Thoracic aorta (tissue), 2 donors: ENCODE data around the gene ABCC9. TPM values are rescaled to one million over a fixed set of nuclear protein-coding genes. Genes with fewer than 3 reads are reported as not detected.
"Not testable (repeated sequence)": the region's sequence is repeated elsewhere in the genome, so short reads cannot be mapped to it uniquely, and the experiment has no call there.

ENCODE experiments used
- ATAC-seq: fragments of 150-250 bp; one replicate; pipeline ENCODE4 v1.8.0; 2017; ENCODE audit warnings: low read depth; ENCODE audit not compliant: insufficient number of reproducible peaks, low FRiP score
- DNase-seq: peaks from one replicate; pipeline ENCODE4 v3.0.0-alpha.2; 2020; ENCODE audit warnings: low spot score
- H3K27ac ChIP-seq, 2 donors: fragments of 200-600 bp; sonication (generic); 1 replicate in 1 of 2; 2 replicates in 1 of 2; pipeline ENCODE4 v1.5.1; 2016; ENCODE audit warnings: mild to moderate bottlenecking in 2 of 2, moderate library complexity in 2 of 2
- H3K27me3 ChIP-seq: fragments of 200-600 bp; sonication (generic); replicated peaks from 2 replicates; pipeline ENCODE4 v1.6.0; 2016; ENCODE audit warnings: mild to moderate bottlenecking; ENCODE audit not compliant: insufficient read depth
- H3K36me3 ChIP-seq: fragments of 200-600 bp; sonication (generic); one replicate; pipeline ENCODE4 v1.5.1; 2016
- H3K4me1 ChIP-seq, 2 donors: fragments of 200-600 bp; sonication (generic); 1 replicate in 1 of 2; 2 replicates in 1 of 2; pipeline versions ENCODE4 v1.5.1 to v1.6.0; 2016; ENCODE audit warnings: low read depth in 2 of 2, mild to moderate bottlenecking in 1 of 2; ENCODE audit not compliant: control insufficient read depth in 1 of 2
- H3K4me3 ChIP-seq: fragments of 200-600 bp; sonication (generic); 2 replicates; pipeline ENCODE4 v1.5.1; 2016; ENCODE audit warnings: mild to moderate bottlenecking
- H3K9me3 ChIP-seq: fragments of 200-600 bp; sonication (generic); 2 replicates; pipeline ENCODE4 v1.5.1; 2016
- total RNA-seq, 2 donors: library from RNA; depleted of rRNA; stranded (reverse); fragments of >200 nt; gene quantifications; one replicate each; pipeline versions ENCODE4 v1.1.0 to v1.2.3, GENCODE V29; 2016
- TF ChIP-seq, protein P1 (sequence below): fragments of 200-600 bp; sonication (generic); IDR thresholded peaks from one replicate; pipeline ENCODE4 v1.5.1; 2019; ENCODE audit warnings: antibody characterized with exemption

The ABCC9 gene
- total RNA-seq, 2 donors from 2014 or later = 19.6 to 42.6 TPM

GRCh38 chr12:21813125-21813524 lies 128.1 kb downstream of the ABCC9 start:
- TF ChIP-seq, protein P1, sequence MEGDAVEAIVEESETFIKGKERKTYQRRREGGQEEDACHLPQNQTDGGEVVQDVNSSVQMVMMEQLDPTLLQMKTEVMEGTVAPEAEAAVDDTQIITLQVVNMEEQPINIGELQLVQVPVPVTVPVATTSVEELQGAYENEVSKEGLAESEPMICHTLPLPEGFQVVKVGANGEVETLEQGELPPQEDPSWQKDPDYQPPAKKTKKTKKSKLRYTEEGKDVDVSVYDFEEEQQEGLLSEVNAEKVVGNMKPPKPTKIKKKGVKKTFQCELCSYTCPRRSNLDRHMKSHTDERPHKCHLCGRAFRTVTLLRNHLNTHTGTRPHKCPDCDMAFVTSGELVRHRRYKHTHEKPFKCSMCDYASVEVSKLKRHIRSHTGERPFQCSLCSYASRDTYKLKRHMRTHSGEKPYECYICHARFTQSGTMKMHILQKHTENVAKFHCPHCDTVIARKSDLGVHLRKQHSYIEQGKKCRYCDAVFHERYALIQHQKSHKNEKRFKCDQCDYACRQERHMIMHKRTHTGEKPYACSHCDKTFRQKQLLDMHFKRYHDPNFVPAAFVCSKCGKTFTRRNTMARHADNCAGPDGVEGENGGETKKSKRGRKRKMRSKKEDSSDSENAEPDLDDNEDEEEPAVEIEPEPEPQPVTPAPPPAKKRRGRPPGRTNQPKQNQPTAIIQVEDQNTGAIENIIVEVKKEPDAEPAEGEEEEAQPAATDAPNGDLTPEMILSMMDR = no peak
- no peak for ATAC-seq
- DNase-seq = no peak

GRCh38 chr12:21812340-21812739 lies 128.9 kb downstream of the ABCC9 start:
- not testable (repeated sequence) for H3K36me3 ChIP-seq, H3K27ac ChIP-seq, H3K9me3 ChIP-seq, DNase-seq, H3K4me3 ChIP-seq, ATAC-seq, H3K27me3 ChIP-seq
- H3K4me1 ChIP-seq = peaks cover 4 to 19% of the 10 kb centered on the region in 2 donors

More at GRCh38 chr12:21813125-21813524, 128.1 kb downstream of the ABCC9 start:
- no peak overlapping the region for H3K4me3 ChIP-seq
- peaks cover 4 to 23% of the 10 kb centered on the region in 2 donors for H3K4me1 ChIP-seq
- H3K9me3 ChIP-seq = no peaks in the 10 kb centered on the region
- no peak overlapping the region for H3K27ac ChIP-seq
- H3K27me3 ChIP-seq = no peaks in the 10 kb centered on the region
- H3K36me3 ChIP-seq = no peaks in the 10 kb centered on the region

DNA sequence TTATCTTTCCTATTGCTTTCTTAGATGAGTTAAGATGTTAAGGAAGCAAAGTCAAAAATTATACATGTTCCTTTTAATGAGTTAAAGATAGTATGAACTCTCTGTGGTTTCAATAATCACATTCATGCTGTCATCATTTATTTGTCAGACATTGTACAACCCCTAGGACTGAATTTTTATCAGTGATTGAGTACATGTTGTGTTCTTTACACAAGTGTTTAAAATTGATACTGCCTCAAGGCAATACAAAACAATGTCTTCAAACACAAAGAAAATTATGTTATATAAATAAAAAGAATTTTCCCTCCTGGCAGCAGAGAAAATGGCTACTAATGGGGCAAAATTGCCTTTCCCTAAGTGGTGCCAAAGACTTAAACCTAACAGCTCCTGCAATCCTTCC lies 132.1 kb downstream of the ABCC9 start:
- ATAC-seq (no peak), DNase-seq (no peak)
- Histone ChIP-seq H3K9me3 (no peaks in the 10 kb centered on the region), H3K27ac (no peak overlapping the region), H3K4me1 (peaks cover 0 to 4% of the 10 kb centered on the region in 2 donors), H3K36me3 (no peaks in the 10 kb centered on the region), H3K27me3 (no peaks in the 10 kb centered on the region), H3K4me3 (no peak overlapping the region)
- TF ChIP-seq, protein P1 = no peak

DNA sequence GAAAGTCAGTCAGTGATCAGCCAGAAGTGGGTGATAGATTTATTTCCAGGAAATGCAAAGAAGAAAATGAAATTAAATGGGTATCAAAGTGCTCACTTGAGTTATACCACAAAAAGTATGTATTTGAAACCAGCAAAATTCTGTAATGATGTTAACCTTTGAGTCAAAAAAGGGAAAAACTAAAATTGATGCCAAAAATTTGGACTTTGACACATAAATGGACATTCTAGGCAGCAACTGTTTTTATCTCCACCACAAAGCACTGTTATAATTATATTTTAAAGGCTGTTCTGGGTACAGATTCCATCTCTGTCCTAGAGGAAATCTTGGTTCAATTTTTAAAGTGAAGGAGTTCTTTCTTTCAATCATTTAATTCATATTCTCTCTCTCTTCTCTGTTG lies 135.0 kb downstream of the ABCC9 start:
- no peak for ATAC-seq
- H3K27me3 ChIP-seq = no peaks in the 10 kb centered on the region
- no peak for DNase-seq

GRCh38 chr12:21801522-21802288 lies 139.5 kb downstream of the ABCC9 start:
- Histone ChIP-seq H3K4me1 (no peaks in the 10 kb centered on the region), H3K27me3 (no peaks in the 10 kb centered on the region), H3K4me3 (no peak overlapping the region), H3K9me3 (no peaks in the 10 kb centered on the region), H3K27ac (no peak overlapping the region), H3K36me3 (no peaks in the 10 kb centered on the region)
- ATAC-seq (no peak), DNase-seq (no peak)
- TF ChIP-seq, protein P1 = no peak

More for the DNA sequence above, 135.0 kb downstream of the ABCC9 start:
- no peak overlapping the region for H3K27ac ChIP-seq
- H3K4me1 ChIP-seq = no peaks in the 10 kb centered on the region
- no peaks in the 10 kb centered on the region for H3K36me3 ChIP-seq
- TF ChIP-seq, protein P1 = no peak
- no peaks in the 10 kb centered on the region for H3K9me3 ChIP-seq
- no peak overlapping the region for H3K4me3 ChIP-seq
